ENCODE measurements around the gene PNPLA7. TPM values are rescaled to one million over a fixed set of nuclear protein-coding genes. Genes with fewer than 3 reads are reported as not detected.
A peak's percentile ranks its signal among the peaks of the same experiment; 100 is the strongest.

PNPLA7 gene
- total and polyA plus RNA-seq, 11 donors, result 0.78 to 10.1 (median 7.6) TPM

GRCh38 chr9:137592767-137593166, 42.6 kb upstream of the PNPLA7 start:
- Histone ChIP-seq H3K36me3 (peaks cover 0 to 6% (median 4%) of the 10 kb centered on the region in 9 donors), H3K27me3 (no peaks in the 10 kb centered on the region), H3K4me3 (no peak overlapping the region), H3K4me1 (peaks cover 0 to 26% (median 13%) of the 10 kb centered on the region in 12 donors), H3K27ac (no peak overlapping the region), H3K9me3 (no peaks in the 10 kb centered on the region)
- TF ChIP-seq POLR2A (IDR thresholded peaks at IDR 0.05) (no peak), CTCF (IDR thresholded peaks at IDR 0.05) (no peak)
- 65 to 85% (median 74%) methylated on average over 7 of the region's 7 CpGs for WGBS, 4 donors
- peak in 1 of 5 donors; percentile 14 for DNase-seq
- ATAC-seq, result no peak
- intact Hi-C loops (cut with DNase I), result loop anchor here in 2 of 10 donors (1.0 kb wide), 2 partner anchors 11 to 12 kb away; no protein-coding TSS in a partner anchor

GRCh38 chr9:137590469-137591383, 40.5 kb upstream of the PNPLA7 start, which contains the start of gene ZMYND19:
Gene ZMYND19, minus strand, starts transcription at chr9:137590512. Its CDS starts 249 bp downstream, at chr9:137590263.
- Histone ChIP-seq H3K9me3 (no peaks in the 10 kb centered on the region), H3K36me3 (peaks cover 0 to 27% (median 22%) of the 10 kb centered on the region in 9 donors), H3K4me1 (peaks cover 0 to 26% (median 13%) of the 10 kb centered on the region in 12 donors), H3K27ac (peak within 1 kb of the TSS in 9 of 12 donors; percentile 8 to 78 (median 40)), H3K4me3 (peak within 1 kb of the TSS; percentile 61 to 91 (median 77)), H3K27me3 (no peaks in the 10 kb centered on the region)
- intact Hi-C loops (cut with DNase I), result no loop called here
- peak; percentile 97 to 99 (median 99) for ATAC-seq
- 1 to 2% (median 1%) methylated on average over 39 to 113 of the region's 113 CpGs for WGBS, 4 donors
- TF ChIP-seq POLR2A (IDR thresholded peaks at IDR 0.05), result peak in 1 of 2 donors; percentile 17
- peak in 2 of 12 donors; percentile 7 to 21 for TF ChIP-seq CTCF (IDR thresholded peaks at IDR 0.05)
- peak; percentile 90 to 95 (median 92) for DNase-seq

- 0 to 1% (median 1%) methylated on average over 14 to 61 of the region's 61 CpGs; no CpG with 5 or more reads in 1 of the 4 donors for WGBS, 4 donors
- no peak for ATAC-seq
- peak overlapping the region in 2 of 12 donors; percentile 13 to 39 for H3K27ac ChIP-seq
These were observed 39.9 kb upstream of the PNPLA7 start for GRCh38 chr9:137590123-137590468.

More at GRCh38 chr9:137590123-137590468, 39.9 kb upstream of the PNPLA7 start:
- intact Hi-C loops (cut with DNase I), result no loop called here
- H3K36me3 ChIP-seq, result peaks cover 0 to 29% (median 24%) of the 10 kb centered on the region in 9 donors
- TF ChIP-seq POLR2A (IDR thresholded peaks at IDR 0.05) (no peak), CTCF (IDR thresholded peaks at IDR 0.05) (no peak)
- H3K27me3 ChIP-seq, result no peaks in the 10 kb centered on the region
- no peak for DNase-seq
- no peaks in the 10 kb centered on the region for H3K9me3 ChIP-seq
- H3K4me3 ChIP-seq, result peak overlapping the region; percentile 59 to 86 (median 70)
- H3K4me1 ChIP-seq, result peaks cover 0 to 26% (median 13%) of the 10 kb centered on the region in 12 donors
